Measurements from ENCODE around the gene FNDC10.
"Not testable (repeated sequence)": the region's sequence is repeated elsewhere in the genome, so short reads cannot be mapped to it uniquely, and the experiment has no call there.

FNDC10 gene

GRCh38 chr1:1599935-1600860, at the start of gene FNDC10:
Gene FNDC10, minus strand, starts transcription at chr1:1600135. Its CDS starts 120 bp downstream, at chr1:1600015.
- no peak for DNase-seq (ENCODE audit: low read depth in 2 of 2)

GRCh38 chr1:1648265-1648664, 48.3 kb upstream of the FNDC10 start:
- not testable (repeated sequence) for DNase-seq (ENCODE audit: low read depth in 2 of 2)

- DNase-seq (ENCODE audit: low read depth in 2 of 2) = not testable (repeated sequence)
Measured at GRCh38 chr1:1647567-1648241, 47.8 kb upstream of the FNDC10 start.

- not testable (repeated sequence) for DNase-seq (ENCODE audit: low read depth in 2 of 2)
Measured at GRCh38 chr1:1646326-1646725, 46.4 kb upstream of the FNDC10 start.

DNA sequence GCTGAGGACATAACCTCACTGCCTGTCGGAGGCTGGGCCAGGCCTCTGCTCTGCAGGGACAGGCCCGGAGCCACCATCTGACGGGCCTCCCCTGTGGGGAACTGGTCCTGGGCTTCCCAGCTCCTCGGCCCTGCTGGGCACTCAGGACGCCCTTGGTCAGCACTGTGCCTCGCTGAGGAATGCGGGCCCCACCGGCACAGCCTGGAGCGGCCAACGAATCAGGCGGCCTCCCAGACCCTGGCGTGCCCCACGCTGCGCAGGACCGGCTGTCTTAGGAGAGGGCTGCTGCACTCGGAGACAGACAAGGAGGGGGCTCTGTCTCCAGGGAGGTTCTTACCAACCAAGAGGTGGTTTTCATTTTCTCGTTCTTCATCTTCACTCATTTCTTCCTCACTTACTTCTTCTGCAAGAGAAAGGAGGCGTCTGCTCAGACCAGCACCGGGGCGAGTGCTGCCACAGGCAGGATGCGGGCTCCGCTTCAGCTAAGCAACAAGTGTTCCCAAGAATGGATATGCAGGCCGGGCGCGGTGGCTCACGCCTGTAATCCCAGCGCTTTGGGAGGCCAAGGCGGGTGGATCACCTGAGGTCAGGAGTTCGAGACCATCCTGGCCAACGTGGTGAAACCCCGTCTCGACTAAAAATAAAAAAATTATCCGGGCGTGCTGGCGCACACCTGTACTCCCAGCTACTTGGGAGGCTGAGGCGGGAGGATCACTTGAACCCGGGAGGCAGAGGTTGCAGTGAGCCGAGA, 41.0 kb upstream of the FNDC10 start:
- DNase-seq (ENCODE audit: low read depth in 2 of 2) = not testable (repeated sequence)

DNA sequence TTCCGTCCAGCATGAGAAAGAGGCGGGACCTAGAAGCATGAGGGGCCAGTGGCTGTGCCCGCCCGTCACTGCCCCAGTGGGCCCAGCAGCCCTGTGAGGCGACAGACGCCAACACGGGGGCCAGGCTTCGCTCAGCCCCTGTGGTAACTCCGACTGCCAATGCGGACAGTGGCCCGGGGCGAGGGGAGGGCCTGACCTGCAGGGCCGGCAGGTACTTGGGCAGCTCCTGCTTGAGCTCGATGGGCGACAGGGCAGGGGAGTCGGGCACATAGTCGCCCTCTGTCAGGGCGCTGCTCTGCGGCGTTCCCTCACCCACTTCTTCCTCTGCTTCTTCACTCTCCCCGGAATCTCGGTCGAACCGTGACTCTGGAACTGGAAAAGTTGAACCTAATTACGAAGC, 40.1 kb upstream of the FNDC10 start:
- DNase-seq (ENCODE audit: low read depth in 2 of 2) = not testable (repeated sequence)

DNA sequence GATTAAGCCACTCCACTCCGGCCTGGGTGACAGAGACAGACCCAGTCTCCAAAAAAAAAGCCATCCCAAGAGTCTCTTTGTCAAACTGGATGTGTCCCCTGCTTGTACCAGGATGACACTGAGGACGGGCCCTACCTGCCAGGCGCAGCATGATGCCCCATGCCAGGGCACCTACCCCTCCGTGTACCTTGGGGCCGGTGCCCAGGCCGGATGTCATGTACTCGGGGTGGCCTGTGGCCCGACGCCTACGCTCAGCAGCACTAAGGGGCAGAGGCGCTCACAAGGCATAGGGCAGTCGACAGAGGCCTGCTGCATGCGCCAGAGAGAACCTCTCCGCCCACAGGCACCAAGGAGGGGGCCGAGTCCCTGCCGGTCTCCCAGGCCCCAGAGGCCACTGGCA, 39.4 kb upstream of the FNDC10 start:
- DNase-seq (ENCODE audit: low read depth in 2 of 2) = not testable (repeated sequence)

DNA sequence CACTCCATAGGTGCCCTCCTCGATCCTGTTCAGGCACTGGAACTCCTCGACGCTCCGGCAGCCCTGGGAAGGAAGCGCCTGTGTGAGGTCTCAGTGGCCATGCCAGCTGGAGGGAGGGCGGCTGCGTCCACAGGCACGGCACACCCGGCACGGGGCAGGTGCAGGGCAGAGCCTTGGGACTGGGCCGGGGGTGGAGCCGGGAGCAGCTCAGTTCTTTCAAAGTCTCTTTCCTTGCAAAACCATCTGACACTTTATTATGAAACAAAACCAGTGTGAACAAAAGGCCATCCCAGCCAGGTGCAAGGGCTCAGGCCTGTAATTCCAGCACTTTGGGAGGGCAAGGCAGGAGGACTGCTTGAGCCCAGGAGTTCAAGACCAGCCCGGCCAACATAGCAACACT, 38.6 kb upstream of the FNDC10 start:
- not testable (repeated sequence) for DNase-seq (ENCODE audit: low read depth in 2 of 2)

GRCh38 chr1:1637479-1637875, 37.5 kb upstream of the FNDC10 start:
- DNase-seq (ENCODE audit: low read depth in 2 of 2) = not testable (repeated sequence)

- not testable (repeated sequence) for DNase-seq (ENCODE audit: low read depth in 2 of 2)
Measured at GRCh38 chr1:1636621-1637478, 36.9 kb upstream of the FNDC10 start.

DNA sequence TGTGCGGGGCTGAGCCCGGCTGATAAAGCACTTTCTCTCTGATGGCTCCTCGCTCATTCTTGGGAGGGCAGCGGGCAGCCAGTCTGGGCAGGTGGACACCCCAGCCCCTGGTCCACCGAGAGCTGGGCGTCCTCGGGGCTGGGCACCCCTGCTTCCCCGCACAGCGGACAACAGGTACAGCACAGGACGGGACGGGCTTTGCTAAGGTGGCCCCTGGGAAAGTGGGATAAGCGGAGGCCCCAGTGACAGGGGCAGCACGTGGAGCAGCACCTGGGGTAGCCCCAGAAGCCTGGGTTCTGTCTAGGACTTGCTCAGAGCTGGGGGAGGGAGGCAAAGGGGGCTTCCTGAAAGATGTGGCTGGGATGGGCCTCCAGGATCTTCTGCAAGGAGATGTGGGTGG, 34.7 kb upstream of the FNDC10 start:
- DNase-seq (ENCODE audit: low read depth in 2 of 2) = not testable (repeated sequence)

DNA sequence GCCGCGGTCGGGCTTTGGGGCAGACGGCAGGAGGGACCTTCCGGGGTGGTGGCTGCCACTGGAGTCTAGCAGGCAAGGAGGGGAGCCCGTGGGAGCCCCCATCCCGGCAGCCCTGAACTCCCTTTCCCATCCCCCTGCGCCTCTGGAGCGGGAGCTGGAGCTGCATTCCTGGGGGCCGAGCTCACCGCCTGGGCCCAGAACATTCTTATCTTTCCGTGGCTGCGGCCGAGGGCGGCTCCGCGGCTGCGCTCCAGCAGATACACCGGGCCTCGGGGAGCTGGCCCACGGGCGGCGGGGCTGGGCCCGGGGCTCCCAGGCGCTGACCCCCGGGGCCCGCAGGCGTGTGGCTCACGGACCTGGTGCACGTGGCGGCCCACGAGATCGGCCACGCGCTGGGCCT, 33.5 kb upstream of the FNDC10 start:
- DNase-seq (ENCODE audit: low read depth in 2 of 2) = not testable (repeated sequence)

DNA sequence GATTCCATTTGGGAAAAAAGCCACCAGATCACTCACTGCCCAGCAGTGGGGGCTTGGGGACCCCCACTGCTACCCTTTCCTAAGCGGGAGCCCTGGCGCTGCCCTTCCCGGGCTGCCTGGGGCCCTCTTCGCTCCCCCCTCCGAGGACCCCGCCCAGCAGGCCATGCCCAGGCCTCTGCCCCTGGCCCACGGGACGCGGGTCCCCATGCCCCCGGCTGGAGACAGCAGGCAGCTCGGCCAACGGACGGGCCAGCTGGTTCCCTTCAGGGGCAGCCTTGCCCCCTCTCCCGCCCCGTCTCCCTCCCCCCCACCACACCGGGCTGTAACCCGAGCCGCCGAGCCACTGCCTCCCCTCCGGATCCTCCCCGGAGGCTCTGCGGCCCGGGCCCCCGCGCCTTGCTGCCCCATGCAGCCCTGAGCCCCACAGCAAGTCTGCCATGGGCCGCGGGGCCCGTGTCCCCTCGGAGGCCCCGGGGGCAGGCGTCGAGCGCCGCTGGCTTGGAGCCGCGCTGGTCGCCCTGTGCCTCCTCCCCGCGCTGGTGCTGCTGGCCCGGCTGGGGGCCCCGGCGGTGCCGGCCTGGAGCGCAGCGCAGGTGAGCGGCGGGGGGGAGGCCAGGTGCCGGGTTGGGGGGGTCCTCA, 32.0 kb upstream of the FNDC10 start, which contains the start of gene MMP23B:
MMP23B (plus strand) TSS at position 392 of the 639 bp plus-strand sequence; CDS start at position 438, 46 bp downstream.
- DNase-seq (ENCODE audit: low read depth in 2 of 2) = no peak

DNA sequence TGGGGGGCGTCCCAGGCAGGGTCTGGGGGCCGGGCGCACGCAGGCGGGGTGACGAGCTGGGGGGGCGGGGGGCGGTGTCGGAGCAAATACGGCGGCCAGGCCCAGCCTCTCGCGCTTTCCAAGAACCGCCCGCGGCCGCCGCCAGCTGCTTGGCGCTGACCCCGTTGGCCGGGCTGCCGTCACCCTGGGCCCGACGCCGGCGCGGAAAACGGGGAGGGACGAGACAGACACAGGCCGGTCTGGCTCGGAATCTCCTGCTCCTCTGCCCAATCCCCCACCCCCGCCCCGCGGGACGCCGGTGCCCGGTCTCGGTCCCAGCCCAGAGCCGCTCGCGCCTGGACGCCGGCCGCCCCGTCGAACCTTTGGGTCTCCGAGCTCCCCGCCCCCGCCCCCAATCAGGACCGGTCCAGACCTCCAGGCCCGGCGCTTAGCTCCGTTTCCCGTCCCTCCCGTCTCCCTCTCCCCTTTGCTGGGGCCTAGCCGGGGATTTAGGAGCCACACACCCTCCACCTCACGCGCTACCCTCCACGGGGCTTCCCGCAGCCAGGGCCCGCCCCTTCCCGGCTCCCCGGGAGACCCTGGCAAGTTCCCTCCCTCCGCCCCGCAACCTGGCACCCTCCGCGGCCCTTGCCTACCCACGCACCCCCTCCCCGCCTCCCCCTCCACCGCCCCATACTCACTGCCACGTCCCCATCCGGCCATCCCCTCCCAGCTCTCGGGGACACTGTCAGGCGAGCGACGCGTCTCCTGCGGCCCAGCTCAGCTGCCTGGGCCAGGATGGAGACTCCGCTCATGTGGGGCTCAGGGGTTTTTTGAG, 31.2 kb upstream of the FNDC10 start:
- no peak for DNase-seq (ENCODE audit: low read depth in 2 of 2)

DNA sequence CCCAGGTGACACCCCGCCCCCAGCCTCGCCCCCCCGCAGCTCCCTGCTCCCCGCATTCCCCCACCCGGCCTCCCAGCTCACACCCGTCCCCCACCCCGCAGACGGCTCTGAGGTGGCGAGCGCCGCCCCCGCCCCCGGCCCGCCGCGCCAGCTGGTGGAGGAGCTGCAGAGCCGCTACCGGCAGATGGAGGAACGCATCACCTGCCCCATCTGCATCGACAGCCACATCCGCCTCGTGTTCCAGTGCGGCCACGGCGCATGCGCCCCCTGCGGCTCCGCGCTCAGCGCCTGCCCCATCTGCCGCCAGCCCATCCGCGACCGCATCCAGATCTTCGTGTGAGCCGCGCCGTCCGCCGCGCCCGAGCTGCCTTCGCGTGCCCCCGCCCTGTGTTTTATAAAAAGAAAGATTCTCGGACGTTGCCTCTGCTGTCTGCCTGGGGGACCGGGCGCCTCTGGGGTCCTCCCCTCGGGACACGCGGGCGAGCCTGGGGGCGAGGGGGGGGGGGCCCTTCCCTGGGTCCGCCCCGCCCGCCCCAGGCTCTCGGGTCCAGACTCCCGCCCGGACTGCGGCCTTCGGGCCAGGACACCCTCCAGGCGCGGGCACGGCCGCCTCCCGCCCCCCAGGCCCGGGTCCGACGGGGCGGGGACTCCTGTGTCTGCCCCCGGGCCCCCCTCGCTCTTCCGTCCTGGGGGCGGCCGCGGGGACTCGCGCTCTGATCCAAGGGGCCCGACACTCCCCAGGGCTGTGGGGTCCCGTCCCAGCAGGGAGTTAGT, 30.4 kb upstream of the FNDC10 start:
- DNase-seq (ENCODE audit: low read depth in 2 of 2) = peak; percentile 87 to 92

GRCh38 chr1:1629430-1630190, 29.7 kb upstream of the FNDC10 start:
- DNase-seq (ENCODE audit: low read depth in 2 of 2) = peak; percentile 74 to 75

DNA sequence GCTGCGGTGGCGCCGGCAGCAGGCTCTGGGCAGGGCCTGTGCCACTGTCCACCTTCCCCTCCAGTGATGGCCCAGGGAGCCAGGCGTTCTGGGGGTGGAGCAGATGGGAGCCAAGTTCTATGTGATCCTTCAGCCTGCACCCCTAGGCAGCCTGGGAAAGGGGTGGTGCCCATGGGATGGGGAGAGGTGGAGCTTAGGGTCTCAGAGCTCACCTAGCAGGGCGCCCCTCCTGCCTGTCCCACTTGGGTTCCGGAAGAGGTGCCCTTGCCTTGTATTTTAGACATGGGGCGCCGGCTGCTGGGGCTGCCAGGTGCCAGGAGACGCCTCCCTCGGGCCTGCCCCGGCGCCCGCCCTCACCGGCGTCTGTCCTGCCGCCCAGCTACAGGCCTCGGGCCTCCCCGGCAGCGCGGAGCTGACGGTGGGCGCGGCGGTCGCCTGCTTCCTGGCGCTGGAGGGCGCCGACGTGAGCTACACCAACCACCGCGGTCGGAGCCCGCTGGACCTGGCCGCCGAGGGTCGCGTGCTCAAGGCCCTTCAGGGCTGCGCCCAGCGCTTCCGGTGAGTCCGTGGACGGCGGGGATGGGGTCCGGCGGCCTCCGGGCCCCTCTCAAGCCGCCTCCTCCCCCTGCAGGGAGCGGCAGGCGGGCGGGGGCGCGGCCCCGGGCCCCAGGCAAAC, 29.0 kb upstream of the FNDC10 start:
- DNase-seq (ENCODE audit: low read depth in 2 of 2) = no peak
